K562 (cell line): ENCODE measurements around the gene SNCA. TPM values are rescaled to one million over a fixed set of nuclear protein-coding genes. Genes with fewer than 3 reads are reported as not detected.

ENCODE experiments used
- ATAC-seq: fragments of 200-7000 bp; cut with Tn5 transposase; 3 replicates; pipeline ENCODE4 v1.9.1; 2020; ENCODE audit warnings: moderate library complexity
- BruUV-seq: library from RNA; stranded (reverse); fragments of 400-500 nt; replicated peaks from 2 replicates; lab custom pipeline; 2021; lab: Mats Ljungman, UMichigan
- CTCF ChIA-PET: fragments of 300-600 bp; formaldehyde crosslinking; extraction: SDS; loops from one replicate; lab custom pipeline; 2021; ENCODE audit warnings: low intra/inter-chr PET ratio; lab: Yijun Ruan, JAX
- POLR2A ChIA-PET: fragments of 300-600, 350-650 bp; sonication (Branson Sonifier 250); formaldehyde crosslinking; extraction: SDS; loops from one replicate; lab custom pipeline; 2021; ENCODE audit warnings: antibody characterized with exemption, inconsistent platforms; lab: Yijun Ruan, JAX
- DNase-seq, 4 experiments: peaks; one replicate each; pipeline versions ENCODE4 v3.0.0 to v3.0.0-alpha.2; 2011 to 2018; ENCODE audit warnings: low spot score in 3 of 4, mixed read lengths in 3 of 4; ENCODE audit errors: extremely low read depth in 1 of 4
- FAIRE-seq: peaks from 2 replicates; lab custom pipeline; 2011; peaks lifted over from hg19 to GRCh38; lab: Jason Lieb, UNC
- H2AFZ ChIP-seq: 2 replicates; pipeline ENCODE4 v1.6.0; 2011; ENCODE audit warnings: low read depth, low read length, control low read depth, inconsistent platforms
- H3K27ac ChIP-seq: fragments of 200-600 bp; 3 replicates; pipeline ENCODE4 v1.8.0; 2011; ENCODE audit warnings: low read depth, mild to moderate bottlenecking, control low read depth, inconsistent platforms, low read length, moderate library complexity, mixed read lengths; ENCODE audit errors: extremely low read depth
- H3K27me3 ChIP-seq, 2 experiments: fragments of 300-600 bp in 1 of 2; 2 replicates in 1 of 2; 3 replicates in 1 of 2; pipeline versions ENCODE4 v1.6.0 to v1.8.0; 2011; ENCODE audit warnings: inconsistent platforms in 2 of 2, low read length in 2 of 2, mild to moderate bottlenecking in 1 of 2, mixed read lengths in 1 of 2, moderate library complexity in 1 of 2; ENCODE audit not compliant: control insufficient read depth in 2 of 2, insufficient read depth in 2 of 2
- H3K36me3 ChIP-seq: fragments of 300-600 bp; 3 replicates; pipeline ENCODE4 v1.8.0; 2011; ENCODE audit warnings: mild to moderate bottlenecking, low read length, inconsistent platforms; ENCODE audit not compliant: control insufficient read depth, insufficient read depth
- H3K4me1 ChIP-seq, 2 experiments: fragments of 200-600 bp in 1 of 2; replicated peaks in 1 of 2; 2 replicates in 1 of 2; 3 replicates in 1 of 2; pipeline versions ENCODE4 v1.5.1 to v1.8.0; 2011; ENCODE audit warnings: inconsistent platforms in 2 of 2, low read length in 2 of 2, mild to moderate bottlenecking in 1 of 2, mixed read lengths in 1 of 2, moderate library complexity in 1 of 2; ENCODE audit not compliant: control insufficient read depth in 2 of 2, insufficient read depth in 2 of 2
- H3K4me2 ChIP-seq: 2 replicates; pipeline ENCODE4 v1.6.1; 2011; ENCODE audit warnings: low read length, control low read depth, inconsistent platforms, mixed read lengths; ENCODE audit not compliant: insufficient read depth
- H3K4me3 ChIP-seq: fragments of 200-600 bp; sonication (generic), shearing (Covaris generic); 2 replicates; pipeline ENCODE4 v1.5.1; 2016; ENCODE audit warnings: control low read depth, inconsistent platforms
- H3K79me2 ChIP-seq: fragments of 200-600 bp; 3 replicates; pipeline ENCODE4 v1.8.0; 2011; ENCODE audit warnings: low read length, inconsistent platforms; ENCODE audit not compliant: control insufficient read depth, insufficient read depth
- H3K9ac ChIP-seq, 2 experiments: 2 replicates each; pipeline versions ENCODE4 v1.6.0 to v1.6.1; 2011; ENCODE audit warnings: low read depth in 2 of 2, low read length in 2 of 2, control low read depth in 1 of 2, inconsistent platforms in 1 of 2, mild to moderate bottlenecking in 1 of 2, mixed read lengths in 1 of 2; ENCODE audit not compliant: insufficient read depth in 1 of 2
- H3K9me1 ChIP-seq: one replicate; pipeline ENCODE4 v1.6.0; 2011; ENCODE audit warnings: inconsistent platforms, mild to moderate bottlenecking, low read length, moderate library complexity; ENCODE audit not compliant: control insufficient read depth, insufficient read depth
- H3K9me3 ChIP-seq: replicated peaks from 2 replicates; pipeline ENCODE4 v1.5.1; 2011; ENCODE audit warnings: low read depth, low read length, inconsistent platforms; ENCODE audit not compliant: control insufficient read depth, insufficient read depth
- H4K20me1 ChIP-seq: replicated peaks from 2 replicates; pipeline ENCODE4 v1.6.1; 2011; ENCODE audit warnings: low read length, inconsistent platforms, mixed read lengths; ENCODE audit not compliant: control insufficient read depth, insufficient read depth
- KDM1A ChIP-seq, 2 experiments: fragments of 450-650 bp; IDR thresholded peaks; 2 replicates each; pipeline ENCODE4 v1.6.1; 2016; ENCODE audit warnings: mild to moderate bottlenecking in 2 of 2
- NCOR1 ChIP-seq: fragments of 450-650 bp; IDR thresholded peaks from 2 replicates; pipeline ENCODE4 v1.6.1; 2016; ENCODE audit warnings: mild to moderate bottlenecking, moderate library complexity
- PHF8 ChIP-seq: fragments of 200-600 bp; sonication (generic); IDR thresholded peaks from 2 replicates; pipeline ENCODE4 v1.6.1; 2012; ENCODE audit warnings: mixed run types, mild to moderate bottlenecking, inconsistent platforms, low read length, moderate library complexity, borderline replicate concordance
- ZNF24 ChIP-seq: fragments of 450-650 bp; IDR thresholded peaks from 2 replicates; pipeline ENCODE4 v1.6.1; 2016
- ZNF263 ChIP-seq: sonication (generic); formaldehyde crosslinking; IDR thresholded peaks from 2 replicates; pipeline ENCODE4 v1.8.0; 2022; ENCODE audit warnings: mild to moderate bottlenecking, missing genetic modification reagents, borderline replicate concordance
- ZZZ3 ChIP-seq: fragments of 450-650 bp; IDR thresholded peaks from 2 replicates; pipeline ENCODE4 v1.6.1; 2016; ENCODE audit warnings: antibody characterized with exemption, mild to moderate bottlenecking, moderate library complexity
- WGBS: fragments of 100-300 bp; shearing (Covaris generic); methylation state at CpG from one replicate; pipeline ENCODE4 v1.1.6; 2016; ENCODE audit warnings: low coverage, mixed read lengths; ENCODE audit not compliant: insufficient coverage; ENCODE audit errors: missing lambda C conversion rate; 5-methylcytosine and 5-hydroxymethylcytosine counted together
- in situ Hi-C: fragments of 300-500 bp; cut with MboI; formaldehyde crosslinking; loops from 4 replicates; pipeline ENCODE4 v1.15.0; 2018; ENCODE audit warnings: inconsistent platforms, mixed read lengths
- intact Hi-C: fragments of 100-400 bp; cut with micrococcal nuclease; formaldehyde crosslinking; loops from 2 replicates; pipeline ENCODE4 v1.14.2; 2022
- polyA plus RNA-seq, 8 experiments: library from polyadenylated mRNA; depleted of rRNA in 4 of 8; stranded (reverse) in 5 of 8; unstranded in 3 of 8; fragments of >200 nt; fragmentation: Nextera tagmentation in 2 of 8; fragmentation: Illumina TruSeq in 1 of 8; extraction: Ambion mirVana in 2 of 8; extraction: Trizol in 1 of 8; gene quantifications; 2 replicates each; pipeline versions ENCODE4 v1.2.1 to v1.2.3, GENCODE V29; 2011 to 2014; ENCODE audit warnings: inconsistent platforms in 1 of 8, missing spikeins in 1 of 8
- total RNA-seq, 7 experiments: library from RNA; depleted of rRNA in 6 of 7; stranded (reverse); fragments of >200 nt in 6 of 7; fragmentation: Illumina TruSeq in 2 of 7; extraction: Trizol in 2 of 7; gene quantifications; 2 replicates each; pipeline versions ENCODE4 v1.2.1 to v1.2.3, GENCODE V29; 2011 to 2021; ENCODE audit warnings: low replicate concordance in 1 of 7
- TF ChIP-seq, protein P1 (sequence below): fragments of 450-650 bp; formaldehyde crosslinking; IDR thresholded peaks from 2 replicates; pipeline ENCODE4 v1.4.0; 2022; ENCODE audit warnings: mild to moderate bottlenecking, moderate library complexity
- TF ChIP-seq, protein P2 (sequence below): fragments of 250-450 bp; sonication (Bioruptor Pico); IDR thresholded peaks from 2 replicates; pipeline ENCODE4 v1.5.0; 2021
- TF ChIP-seq, protein P3 (sequence below), 2 experiments: fragments of 450-650 bp in 1 of 2; sonication (generic) in 1 of 2; formaldehyde crosslinking in 1 of 2; IDR thresholded peaks in 1 of 2; conservative IDR thresholded peaks in 1 of 2; 2 replicates each; pipeline versions ENCODE4 v1.6.1 to v1.8.1; 2016 to 2023; ENCODE audit warnings: mild to moderate bottlenecking in 2 of 2, moderate library complexity in 2 of 2, inconsistent platforms in 1 of 2, missing genetic modification reagents in 1 of 2

The SNCA gene
- total and polyA plus RNA-seq, 9 of the 15 experiments (the other 6 are each of a cell fraction or from before 2014, with no cell fraction given) = 1.7 to 12.6 (median 3.6) TPM

DNA sequence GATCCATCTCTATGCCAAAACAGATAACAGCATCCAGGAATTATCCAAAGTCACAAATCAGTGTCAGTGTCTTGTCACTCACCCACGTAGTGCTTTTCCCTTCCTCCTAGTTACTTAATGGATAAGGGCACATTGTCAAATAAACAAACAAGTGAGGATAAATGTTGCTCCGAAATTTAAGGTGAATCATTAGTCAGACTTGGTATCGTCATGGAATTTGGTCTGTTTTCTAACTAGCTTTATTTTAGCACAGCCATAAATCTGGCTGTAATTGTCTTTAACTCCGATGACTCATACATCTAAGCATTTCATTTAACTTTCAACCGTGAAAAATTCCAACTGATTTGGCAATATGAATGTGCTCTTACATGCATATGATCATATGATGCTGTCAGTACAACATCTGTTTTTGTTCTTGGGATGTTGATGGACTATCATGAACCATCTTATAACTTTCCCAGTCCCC, 83.3 kb downstream of the SNCA start:
- TF ChIP-seq, protein P1, sequence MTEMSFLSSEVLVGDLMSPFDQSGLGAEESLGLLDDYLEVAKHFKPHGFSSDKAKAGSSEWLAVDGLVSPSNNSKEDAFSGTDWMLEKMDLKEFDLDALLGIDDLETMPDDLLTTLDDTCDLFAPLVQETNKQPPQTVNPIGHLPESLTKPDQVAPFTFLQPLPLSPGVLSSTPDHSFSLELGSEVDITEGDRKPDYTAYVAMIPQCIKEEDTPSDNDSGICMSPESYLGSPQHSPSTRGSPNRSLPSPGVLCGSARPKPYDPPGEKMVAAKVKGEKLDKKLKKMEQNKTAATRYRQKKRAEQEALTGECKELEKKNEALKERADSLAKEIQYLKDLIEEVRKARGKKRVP (CRISPR knock-in tag) = no peak
- 0 out of 4 replicates have a peak, but pooled peaks of 1 of the 2 experiments have one; percentile 12 for TF ChIP-seq KDM1A (IDR thresholded peaks at IDR 0.05)
- TF ChIP-seq, protein P2, sequence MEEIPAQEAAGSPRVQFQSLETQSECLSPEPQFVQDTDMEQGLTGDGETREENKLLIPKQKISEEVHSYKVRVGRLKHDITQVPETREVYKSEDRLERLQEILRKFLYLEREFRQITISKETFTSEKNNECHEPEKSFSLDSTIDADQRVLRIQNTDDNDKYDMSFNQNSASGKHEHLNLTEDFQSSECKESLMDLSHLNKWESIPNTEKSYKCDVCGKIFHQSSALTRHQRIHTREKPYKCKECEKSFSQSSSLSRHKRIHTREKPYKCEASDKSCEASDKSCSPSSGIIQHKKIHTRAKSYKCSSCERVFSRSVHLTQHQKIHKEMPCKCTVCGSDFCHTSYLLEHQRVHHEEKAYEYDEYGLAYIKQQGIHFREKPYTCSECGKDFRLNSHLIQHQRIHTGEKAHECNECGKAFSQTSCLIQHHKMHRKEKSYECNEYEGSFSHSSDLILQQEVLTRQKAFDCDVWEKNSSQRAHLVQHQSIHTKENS (CRISPR knock-in tag) = no peak
- TF ChIP-seq PHF8 = no peak
- TF ChIP-seq NCOR1 = no peak
- TF ChIP-seq ZNF24 = no peak
- TF ChIP-seq ZZZ3 = no peak
- TF ChIP-seq, protein P3, sequence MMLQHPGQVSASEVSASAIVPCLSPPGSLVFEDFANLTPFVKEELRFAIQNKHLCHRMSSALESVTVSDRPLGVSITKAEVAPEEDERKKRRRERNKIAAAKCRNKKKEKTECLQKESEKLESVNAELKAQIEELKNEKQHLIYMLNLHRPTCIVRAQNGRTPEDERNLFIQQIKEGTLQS (IDR thresholded peaks at IDR 0.05) = peak; percentile 30; the same call in 1 of the 2 replicates
- TF ChIP-seq, protein P3 (CRISPR knock-in tag; conservative IDR thresholded peaks at IDR 0.05) = no peak
- TF ChIP-seq ZNF263 (CRISPR knock-in tag) = no peak
- TF ChIP-seq, all 486 proteins: peak for 2
- Histone ChIP-seq H3K9ac (no peak overlapping the region), H2AFZ (no peak overlapping the region), H3K79me2 (no peaks in the 10 kb centered on the region), H3K27ac (no peak overlapping the region), H3K27me3 (no peaks in the 10 kb centered on the region), H3K4me3 (no peak overlapping the region), H3K36me3 (no peaks in the 10 kb centered on the region), H4K20me1 (no peaks in the 10 kb centered on the region), H3K4me2 (no peak overlapping the region), H3K9me1 (no peaks in the 10 kb centered on the region), H3K4me1 (no peaks in the 10 kb centered on the region), H3K9me3 (no peaks in the 10 kb centered on the region)
- intact Hi-C loops (no loop called here), in situ Hi-C loops (no loop called here)
- CTCF ChIA-PET = no interaction called here
- POLR2A ChIA-PET = no interaction called here
- FAIRE-seq (no peak), ATAC-seq (no peak), DNase-seq (no peak)
- WGBS = 1% methylated on average over 5 of the region's 5 CpGs
- no TSS peak for BruUV-seq
